Embryonic facial prominence (tissue), 1 donor: ENCODE measurements around the gene NTF3.

ENCODE experiments used
- DNase-seq: peaks from one replicate; pipeline ENCODE4 v3.0.0-alpha.2; 2016; ENCODE audit errors: extremely low spot score

The NTF3 gene

GRCh38 chr12:5430641-5431603 lies 986 bp upstream of the NTF3 start:
- DNase-seq, result no peak

- peak; percentile 84 for DNase-seq
Observed at GRCh38 chr12:5433081-5433844, 1.4 kb downstream of the NTF3 start.

GRCh38 chr12:5433845-5434646 lies 2.1 kb downstream of the NTF3 start:
- DNase-seq, result no peak

GRCh38 chr12:5434647-5435560 lies 3.0 kb downstream of the NTF3 start:
- DNase-seq, result no peak

- no peak for DNase-seq
Observed at GRCh38 chr12:5437182-5437583, 5.3 kb downstream of the NTF3 start.

- no peak for DNase-seq
Observed at GRCh38 chr12:5437589-5437988, 5.7 kb downstream of the NTF3 start.

- no peak for DNase-seq
Observed at GRCh38 chr12:5438671-5439200, 6.8 kb downstream of the NTF3 start.

GRCh38 chr12:5439371-5439771 lies 7.5 kb downstream of the NTF3 start:
- no peak for DNase-seq

GRCh38 chr12:5439788-5440300 lies 7.9 kb downstream of the NTF3 start:
- no peak for DNase-seq

GRCh38 chr12:5440978-5441377 lies 9.1 kb downstream of the NTF3 start:
- DNase-seq, result no peak

GRCh38 chr12:5441497-5442236 lies 9.8 kb downstream of the NTF3 start:
- no peak for DNase-seq

GRCh38 chr12:5442251-5443006 lies 10.5 kb downstream of the NTF3 start:
- no peak for DNase-seq

- DNase-seq, result no peak
Observed at GRCh38 chr12:5444520-5444919, 12.6 kb downstream of the NTF3 start.

- DNase-seq, result no peak
Observed at GRCh38 chr12:5447320-5447719, 15.4 kb downstream of the NTF3 start.

GRCh38 chr12:5451251-5451650 lies 19.3 kb downstream of the NTF3 start:
- DNase-seq, result no peak

- no peak for DNase-seq
Observed at GRCh38 chr12:5452569-5452968, 20.7 kb downstream of the NTF3 start.

- DNase-seq, result no peak
Observed at GRCh38 chr12:5453466-5453865, 21.6 kb downstream of the NTF3 start.

- no peak for DNase-seq
Observed at GRCh38 chr12:5455045-5455444, 23.1 kb downstream of the NTF3 start.

GRCh38 chr12:5456030-5456429 lies 24.1 kb downstream of the NTF3 start:
- DNase-seq, result no peak
